ENCODE measurements around the gene WIPF2.

DNA sequence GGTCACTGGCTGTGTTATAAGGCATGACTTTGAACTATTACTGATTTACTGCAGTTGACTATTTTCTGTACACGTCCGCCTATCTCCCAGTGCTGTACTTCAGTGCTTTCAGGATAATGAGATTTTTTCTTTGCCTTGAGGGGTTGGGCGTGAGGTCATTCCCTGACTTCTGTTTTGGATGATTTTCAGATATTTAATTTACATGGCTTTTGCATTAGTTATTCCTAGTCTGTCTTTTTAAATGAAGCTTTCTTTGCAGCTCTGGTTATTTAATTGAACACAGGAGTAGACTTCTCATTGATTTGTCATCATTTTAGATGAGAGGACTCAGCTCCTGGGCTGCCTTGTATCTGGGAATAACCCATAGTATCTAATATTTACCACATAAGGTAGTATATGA, 23.7 kb downstream of the WIPF2 start:
- TF ChIP-seq, protein P1, sequence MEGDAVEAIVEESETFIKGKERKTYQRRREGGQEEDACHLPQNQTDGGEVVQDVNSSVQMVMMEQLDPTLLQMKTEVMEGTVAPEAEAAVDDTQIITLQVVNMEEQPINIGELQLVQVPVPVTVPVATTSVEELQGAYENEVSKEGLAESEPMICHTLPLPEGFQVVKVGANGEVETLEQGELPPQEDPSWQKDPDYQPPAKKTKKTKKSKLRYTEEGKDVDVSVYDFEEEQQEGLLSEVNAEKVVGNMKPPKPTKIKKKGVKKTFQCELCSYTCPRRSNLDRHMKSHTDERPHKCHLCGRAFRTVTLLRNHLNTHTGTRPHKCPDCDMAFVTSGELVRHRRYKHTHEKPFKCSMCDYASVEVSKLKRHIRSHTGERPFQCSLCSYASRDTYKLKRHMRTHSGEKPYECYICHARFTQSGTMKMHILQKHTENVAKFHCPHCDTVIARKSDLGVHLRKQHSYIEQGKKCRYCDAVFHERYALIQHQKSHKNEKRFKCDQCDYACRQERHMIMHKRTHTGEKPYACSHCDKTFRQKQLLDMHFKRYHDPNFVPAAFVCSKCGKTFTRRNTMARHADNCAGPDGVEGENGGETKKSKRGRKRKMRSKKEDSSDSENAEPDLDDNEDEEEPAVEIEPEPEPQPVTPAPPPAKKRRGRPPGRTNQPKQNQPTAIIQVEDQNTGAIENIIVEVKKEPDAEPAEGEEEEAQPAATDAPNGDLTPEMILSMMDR (conservative IDR thresholded peaks at IDR 0.05 in 1 of 2, IDR thresholded peaks at IDR 0.05 in 1 of 2; ENCODE audit: extremely low read depth in 1 of 2, insufficient read depth in 1 of 2, low read depth in 1 of 2, low read length in 2 of 2) = no peak
- no peak for TF ChIP-seq EZH2 (IDR thresholded peaks at IDR 0.05; ENCODE audit: borderline replicate concordance, low read length)

Data from mammary epithelial cell (primary cell).